Esophagus muscularis mucosa (tissue), 4 donors: ENCODE data around the gene HERC2. TPM values are rescaled to one million over a fixed set of nuclear protein-coding genes. Genes with fewer than 3 reads are reported as not detected.
"Not testable (repeated sequence)": the region's sequence is repeated elsewhere in the genome, so short reads cannot be mapped to it uniquely, and the experiment has no call there.

Experiments
- DNase-seq: peaks from one replicate; pipeline ENCODE4 v3.0.0-alpha.2; 2017; ENCODE audit errors: extremely low spot score
- H3K27ac ChIP-seq, 4 donors: fragments of 200-600 bp; sonication (generic); replicated peaks in 1 of 4; 1 replicate in 3 of 4; 2 replicates in 1 of 4; pipeline ENCODE4 v1.5.1; 2016 to 2019; ENCODE audit warnings: mild to moderate bottlenecking in 1 of 4
- H3K27me3 ChIP-seq, 4 donors: fragments of 200-600 bp; sonication (generic); one replicate each; pipeline versions ENCODE4 v1.5.1 to v1.6.0; 2016 to 2019
- H3K36me3 ChIP-seq, 4 donors: fragments of 200-600 bp; sonication (generic); one replicate each; pipeline ENCODE4 v1.5.1; 2016 to 2019
- H3K4me1 ChIP-seq, 4 donors: fragments of 200-600 bp; sonication (generic); one replicate each; pipeline ENCODE4 v1.5.1; 2016 to 2019
- H3K4me3 ChIP-seq, 4 donors: fragments of 200-600 bp; sonication (generic); 1 replicate in 2 of 4; 2 replicates in 2 of 4; pipeline ENCODE4 v1.5.1; 2016 to 2019; ENCODE audit warnings: mild to moderate bottlenecking in 4 of 4, moderate library complexity in 1 of 4
- H3K9me3 ChIP-seq, 4 donors: fragments of 200-600 bp; sonication (generic); 1 replicate in 3 of 4; 2 replicates in 1 of 4; pipeline ENCODE4 v1.5.1; 2016 to 2019
- CTCF ChIP-seq, 3 experiments: fragments of 200-600 bp in 2 of 3; fragments of 450-650 bp in 1 of 3; sonication (generic) in 2 of 3; IDR thresholded peaks; one replicate each; pipeline ENCODE4 v1.5.1; 2017 to 2019; ENCODE audit warnings: antibody characterized with exemption in 3 of 3, mild to moderate bottlenecking in 2 of 3, moderate library complexity in 1 of 3
- EP300 ChIP-seq: sonication (generic); formaldehyde crosslinking; IDR thresholded peaks from one replicate; pipeline ENCODE4 v1.6.1; 2017; ENCODE audit warnings: antibody characterized with exemption
- POLR2A ChIP-seq: fragments of 450-650 bp; IDR thresholded peaks from one replicate; pipeline ENCODE4 v1.6.1; 2017; ENCODE audit warnings: antibody characterized with exemption, moderate library complexity, mild to moderate bottlenecking, low read depth
- POLR2AphosphoS5 ChIP-seq, 2 donors: sonication (generic); formaldehyde crosslinking; IDR thresholded peaks; one replicate each; pipeline ENCODE4 v1.6.1; 2017; ENCODE audit warnings: antibody characterized with exemption in 2 of 2
- WGBS: methylation state at CpG from one replicate; pipeline ENCODE4 v1.1.5; 2018; 5-methylcytosine and 5-hydroxymethylcytosine counted together
- intact Hi-C: fragments of 100-400 bp; cut with DNase I; formaldehyde crosslinking; loops from one replicate; pipeline ENCODE4 v1.15.1; 2023
- total RNA-seq, 4 donors: library from RNA; depleted of rRNA; stranded (reverse); fragments of >200 nt; gene quantifications; one replicate each; pipeline versions ENCODE4 v1.1.0 to v1.2.1, GENCODE V29; 2016

HERC2 gene
- total RNA-seq, 4 donors from 2014 or later = 57.0 to 96.3 (median 66.0) TPM

GRCh38 chr15:28154283-28154682 is 167.7 kb downstream of the HERC2 start:
- H3K27ac ChIP-seq = no peak overlapping the region
- H3K36me3 ChIP-seq = peaks cover 0 to 29% (median 12%) of the 10 kb centered on the region in 4 donors
- H3K27me3 ChIP-seq = no peaks in the 10 kb centered on the region
- H3K4me1 ChIP-seq = no peaks in the 10 kb centered on the region
- peaks cover 0 to 3% (median 0%) of the 10 kb centered on the region in 4 donors for H3K9me3 ChIP-seq
- DNase-seq = no peak
- TF ChIP-seq CTCF (IDR thresholded peaks at IDR 0.05) = no peak
- no peak overlapping the region for H3K4me3 ChIP-seq
- intact Hi-C loops = no loop called here
- WGBS = 75% methylated on average over 4 of the region's 4 CpGs

- WGBS = 71% methylated on average over 13 of the region's 13 CpGs
- Histone ChIP-seq H3K4me3 (no peak overlapping the region), H3K9me3 (peaks cover 0 to 3% (median 0%) of the 10 kb centered on the region in 4 donors), H3K36me3 (peaks cover 0 to 28% (median 12%) of the 10 kb centered on the region in 4 donors), H3K27ac (no peak overlapping the region), H3K27me3 (no peaks in the 10 kb centered on the region), H3K4me1 (no peaks in the 10 kb centered on the region)
- DNase-seq = no peak
- intact Hi-C loops = no loop called here
- TF ChIP-seq CTCF (IDR thresholded peaks at IDR 0.05) (no peak), POLR2A (no peak), EP300 (no peak), POLR2AphosphoS5 (IDR thresholded peaks at IDR 0.05) (no peak)
These were observed 168.4 kb downstream of the HERC2 start for GRCh38 chr15:28153492-28154119.

- 100% methylated on average over 3 of the region's 8 CpGs for WGBS
- intact Hi-C loops, H3K27ac ChIP-seq, H3K4me3 ChIP-seq, H3K4me1 ChIP-seq, H3K9me3 ChIP-seq, H3K27me3 ChIP-seq, DNase-seq: not testable (repeated sequence)
- peaks cover 0 to 31% (median 12%) of the 10 kb centered on the region in 4 donors for H3K36me3 ChIP-seq
These were observed 169.4 kb downstream of the HERC2 start for GRCh38 chr15:28152538-28152923.

GRCh38 chr15:28151864-28152537 is 170.0 kb downstream of the HERC2 start:
- H3K4me1 ChIP-seq, DNase-seq, intact Hi-C loops, H3K4me3 ChIP-seq, H3K27me3 ChIP-seq, H3K9me3 ChIP-seq, H3K27ac ChIP-seq: not testable (repeated sequence)
- WGBS = 66% methylated on average over 6 of the region's 9 CpGs
- peaks cover 0 to 32% (median 12%) of the 10 kb centered on the region in 4 donors for H3K36me3 ChIP-seq

GRCh38 chr15:28147801-28148200 is 174.2 kb downstream of the HERC2 start:
- H3K36me3 ChIP-seq = peaks cover 21 to 64% (median 47%) of the 10 kb centered on the region in 4 donors
- no peaks in the 10 kb centered on the region for H3K27me3 ChIP-seq
- no peak overlapping the region for H3K27ac ChIP-seq
- no peak for DNase-seq
- TF ChIP-seq CTCF (IDR thresholded peaks at IDR 0.05) = no peak
- TF ChIP-seq EP300 = no peak
- no peak for TF ChIP-seq POLR2A
- no peak for TF ChIP-seq POLR2AphosphoS5 (IDR thresholded peaks at IDR 0.05)
- no peak overlapping the region for H3K4me3 ChIP-seq
- intact Hi-C loops = no loop called here
- peaks cover 0 to 3% (median 0%) of the 10 kb centered on the region in 4 donors for H3K9me3 ChIP-seq
- 90% methylated on average over 3 of the region's 3 CpGs for WGBS
- no peaks in the 10 kb centered on the region for H3K4me1 ChIP-seq

- H3K4me1 ChIP-seq, H3K9me3 ChIP-seq, H3K27me3 ChIP-seq, H3K4me3 ChIP-seq, DNase-seq, H3K27ac ChIP-seq, intact Hi-C loops: not testable (repeated sequence)
- peaks cover 38 to 67% (median 62%) of the 10 kb centered on the region in 4 donors for H3K36me3 ChIP-seq
- 89% methylated on average over 3 of the region's 4 CpGs for WGBS
These were observed 176.6 kb downstream of the HERC2 start for GRCh38 chr15:28145419-28145818.
